ENCODE data around the gene SPATA17.

Gene SPATA17

DNA sequence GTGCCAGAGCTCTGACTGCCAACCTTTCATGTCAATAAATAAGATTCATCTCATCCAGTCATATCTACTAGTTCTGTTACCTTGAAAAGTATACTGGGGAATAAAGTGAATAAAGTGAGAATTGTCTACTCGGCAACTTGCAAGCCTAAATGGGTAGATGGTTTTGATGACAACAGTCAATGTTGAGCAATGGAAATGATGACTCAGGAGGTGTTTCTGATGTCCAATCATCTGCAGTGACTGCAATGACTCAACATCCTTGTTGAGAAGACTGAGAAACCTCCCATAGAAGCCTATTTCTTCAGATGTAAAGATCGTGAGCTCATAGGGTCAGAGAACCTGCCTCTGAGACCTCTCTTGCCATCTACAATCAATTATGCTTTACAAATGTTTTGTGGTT, 276.4 kb downstream of the SPATA17 start:
- ChIA-PET POLR2A (ENCODE audit: low non-redundant PET) (no interaction called here), CTCF (no interaction called here)
- DNase-seq (ENCODE audit: low spot score): peak; percentile 23
- H3K27ac ChIP-seq: no peak overlapping the region
- TF ChIP-seq, protein P1, sequence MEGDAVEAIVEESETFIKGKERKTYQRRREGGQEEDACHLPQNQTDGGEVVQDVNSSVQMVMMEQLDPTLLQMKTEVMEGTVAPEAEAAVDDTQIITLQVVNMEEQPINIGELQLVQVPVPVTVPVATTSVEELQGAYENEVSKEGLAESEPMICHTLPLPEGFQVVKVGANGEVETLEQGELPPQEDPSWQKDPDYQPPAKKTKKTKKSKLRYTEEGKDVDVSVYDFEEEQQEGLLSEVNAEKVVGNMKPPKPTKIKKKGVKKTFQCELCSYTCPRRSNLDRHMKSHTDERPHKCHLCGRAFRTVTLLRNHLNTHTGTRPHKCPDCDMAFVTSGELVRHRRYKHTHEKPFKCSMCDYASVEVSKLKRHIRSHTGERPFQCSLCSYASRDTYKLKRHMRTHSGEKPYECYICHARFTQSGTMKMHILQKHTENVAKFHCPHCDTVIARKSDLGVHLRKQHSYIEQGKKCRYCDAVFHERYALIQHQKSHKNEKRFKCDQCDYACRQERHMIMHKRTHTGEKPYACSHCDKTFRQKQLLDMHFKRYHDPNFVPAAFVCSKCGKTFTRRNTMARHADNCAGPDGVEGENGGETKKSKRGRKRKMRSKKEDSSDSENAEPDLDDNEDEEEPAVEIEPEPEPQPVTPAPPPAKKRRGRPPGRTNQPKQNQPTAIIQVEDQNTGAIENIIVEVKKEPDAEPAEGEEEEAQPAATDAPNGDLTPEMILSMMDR (conservative IDR thresholded peaks at IDR 0.05; ENCODE audit: low read depth): no peak

DNA sequence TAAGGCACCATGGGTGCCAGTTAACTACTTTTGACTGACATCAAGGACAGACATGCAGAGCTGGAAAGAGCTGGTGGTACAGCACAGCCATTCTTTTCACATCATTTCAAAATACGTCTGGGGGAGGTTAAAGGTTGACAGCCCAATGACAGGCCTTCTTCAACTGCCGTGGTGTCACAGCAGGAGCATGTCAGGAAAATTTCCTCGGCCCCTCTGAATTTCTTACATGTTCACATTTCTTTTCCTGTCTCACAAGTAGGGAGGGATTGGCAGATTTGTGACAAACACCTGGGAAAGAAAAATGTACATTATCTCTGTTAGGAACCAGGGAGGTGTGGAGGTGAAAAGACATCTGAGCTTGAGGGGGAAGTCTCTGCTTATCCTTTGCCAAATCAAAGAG, 279.1 kb downstream of the SPATA17 start:
- TF ChIP-seq, protein P1 (conservative IDR thresholded peaks at IDR 0.05; ENCODE audit: low read depth): no peak
- ChIA-PET POLR2A (ENCODE audit: low non-redundant PET) (no interaction called here), CTCF (interaction anchor here (1.7 kb wide), 1 partner anchor 10 kb away, joined by 8 read pairs; no protein-coding TSS in a partner anchor)
- no peak for DNase-seq (ENCODE audit: low spot score)
- H3K27ac ChIP-seq: no peak overlapping the region

DNA sequence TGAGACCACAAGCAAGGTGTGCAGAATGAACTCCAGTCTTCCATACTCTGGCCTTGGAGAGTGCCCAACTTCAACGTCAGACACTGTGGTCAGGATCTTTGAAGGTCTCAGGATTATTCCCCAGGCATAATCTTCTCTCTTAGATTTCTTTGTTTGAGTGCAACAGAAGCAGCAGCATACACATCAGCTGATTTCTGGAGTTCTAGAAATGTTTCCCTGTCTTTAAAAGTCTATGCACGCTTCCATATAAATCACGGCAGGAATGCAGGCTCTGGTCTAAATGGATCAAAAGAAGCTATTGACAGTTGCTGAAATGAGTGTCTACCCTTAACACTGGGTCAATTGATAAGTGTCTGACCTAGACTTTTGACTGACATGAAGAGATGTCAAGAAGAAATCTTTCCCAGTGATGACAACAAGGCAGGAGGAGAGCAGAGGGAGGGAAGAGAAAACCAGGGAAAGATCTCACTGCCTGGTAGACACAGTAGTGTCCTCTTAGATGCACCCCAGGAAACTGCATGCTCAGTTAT, 279.7 kb downstream of the SPATA17 start:
- H3K27ac ChIP-seq: no peak overlapping the region
- DNase-seq (ENCODE audit: low spot score): no peak
- POLR2A ChIA-PET (ENCODE audit: low non-redundant PET): no interaction called here
- CTCF ChIA-PET: interaction anchor here (1.7 kb wide), 1 partner anchor 10 kb away, joined by 8 read pairs; no protein-coding TSS in a partner anchor
- TF ChIP-seq, protein P1 (conservative IDR thresholded peaks at IDR 0.05; ENCODE audit: low read depth): no peak

DNA sequence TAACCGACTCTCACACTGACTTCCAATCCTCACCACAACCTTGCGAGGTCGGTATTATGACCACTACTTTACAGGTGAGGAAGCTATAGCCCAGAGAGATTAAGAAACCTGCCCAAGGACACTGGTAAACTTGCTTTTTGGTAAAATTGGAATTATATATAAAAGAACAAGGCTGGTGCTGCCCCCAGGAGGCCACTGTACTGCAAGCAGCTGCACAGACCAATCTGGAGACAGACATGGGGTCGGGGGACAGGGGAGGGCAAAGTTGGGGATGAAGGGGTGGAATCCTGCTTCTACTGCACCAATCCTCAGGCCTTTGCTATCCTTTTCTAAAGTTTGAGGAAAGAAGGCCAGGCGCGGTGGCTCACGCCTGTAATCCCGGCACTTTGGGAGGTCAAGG, 280.8 kb downstream of the SPATA17 start:
- DNase-seq (ENCODE audit: low spot score): no peak
- ChIA-PET CTCF (no interaction called here), POLR2A (ENCODE audit: low non-redundant PET) (no interaction called here)

DNA sequence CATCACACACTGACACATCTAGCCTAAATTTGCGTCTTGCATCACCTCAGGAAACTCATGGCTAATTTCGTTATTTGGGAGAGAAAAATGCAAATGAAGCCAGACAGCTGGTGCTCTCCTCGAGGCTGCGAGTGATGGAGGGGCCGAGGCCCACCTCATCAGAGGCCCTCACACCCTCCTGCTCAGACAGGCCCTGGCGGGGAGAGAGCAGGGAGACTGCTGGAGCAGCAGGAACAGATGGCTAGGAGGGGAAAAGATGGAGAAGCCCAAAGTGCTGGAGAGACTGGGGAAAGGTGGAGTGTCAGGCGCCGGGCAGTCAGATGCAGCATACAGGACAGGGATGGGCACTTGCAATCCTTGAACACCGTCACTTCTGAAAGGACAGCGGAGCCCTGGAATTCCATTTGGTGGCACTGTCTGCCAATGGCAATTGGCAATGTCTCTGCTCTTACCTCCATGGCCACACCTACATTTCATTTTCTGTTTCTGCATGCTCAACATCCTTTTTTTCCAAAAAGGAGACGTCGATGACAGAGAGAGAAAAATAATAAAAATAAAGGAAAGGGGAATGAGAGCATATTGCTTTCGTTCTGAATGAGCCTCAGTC, 286.2 kb downstream of the SPATA17 start:
- no peak overlapping the region for H3K27ac ChIP-seq
- DNase-seq (ENCODE audit: low spot score): no peak
- POLR2A ChIA-PET (ENCODE audit: low non-redundant PET): no interaction called here
- CTCF ChIA-PET: no interaction called here
- TF ChIP-seq, protein P1 (conservative IDR thresholded peaks at IDR 0.05; ENCODE audit: low read depth): no peak

More for the DNA sequence above, 280.8 kb downstream of the SPATA17 start:
- TF ChIP-seq, protein P1 (conservative IDR thresholded peaks at IDR 0.05; ENCODE audit: low read depth): no peak
- H3K27ac ChIP-seq: no peak overlapping the region

DNA sequence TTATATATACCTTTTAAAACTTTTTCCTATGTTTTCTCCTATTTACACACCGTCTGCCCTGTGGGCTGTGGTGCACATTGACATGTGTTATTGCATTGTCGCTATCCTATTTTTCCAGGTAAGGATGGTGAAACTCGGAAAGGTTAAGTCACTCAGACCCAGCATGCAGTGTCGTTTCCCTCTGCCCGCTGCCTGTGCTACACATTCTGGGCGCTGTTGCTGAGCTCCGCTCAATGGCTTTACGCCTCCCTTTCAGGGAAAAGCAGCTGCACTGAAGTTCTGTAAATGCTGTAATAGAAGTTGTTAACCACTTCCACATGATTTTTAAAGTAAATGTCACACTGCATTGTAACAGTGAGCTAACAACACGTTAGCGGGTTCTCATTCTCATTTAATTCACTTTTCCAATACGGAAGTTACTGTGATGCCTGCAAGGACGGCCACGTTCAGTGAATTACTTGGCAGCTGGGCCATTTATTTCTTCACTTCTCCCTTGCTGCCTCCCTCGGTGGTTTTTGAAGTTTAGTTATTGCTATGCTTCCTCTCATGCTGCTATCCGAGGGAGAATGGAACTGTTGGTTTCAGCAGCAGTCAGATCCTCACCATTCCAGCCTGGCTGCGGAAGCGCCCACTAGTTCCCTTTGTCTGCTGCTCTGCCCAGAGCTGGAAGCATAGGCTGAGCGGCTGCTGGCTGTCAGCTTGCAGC, 288.7 kb downstream of the SPATA17 start:
- ChIA-PET POLR2A (ENCODE audit: low non-redundant PET) (no interaction called here), CTCF (interaction anchor here (0.5 kb wide), 1 partner anchor 988 kb away, joined by 4 read pairs; no protein-coding TSS in a partner anchor)

More for the DNA sequence above, 288.7 kb downstream of the SPATA17 start:
- H3K27ac ChIP-seq: no peak overlapping the region
- no peak for DNase-seq (ENCODE audit: low spot score)
- TF ChIP-seq, protein P1 (conservative IDR thresholded peaks at IDR 0.05; ENCODE audit: low read depth): no peak
